Upper lobe of left lung (tissue), 6 donors: Measurements from ENCODE around the gene KAZN. TPM values are rescaled to one million over a fixed set of nuclear protein-coding genes. Genes with fewer than 3 reads are reported as not detected.

Experiments used
- ATAC-seq, 2 donors: fragments of 200-7000 bp; cut with Tn5 transposase; one replicate each; pipeline ENCODE4 v1.9.1; 2022; ENCODE audit warnings: mild to moderate bottlenecking in 2 of 2, moderate library complexity in 2 of 2; ENCODE audit not compliant: low FRiP score in 2 of 2
- DNase-seq, 2 donors: peaks; one replicate each; pipeline ENCODE4 v3.0.0-alpha.2; 2019 to 2020
- H3K27ac ChIP-seq, 4 donors: fragments of 200-600 bp; sonication (generic); one replicate each; pipeline ENCODE4 v1.5.1; 2016 to 2019
- H3K27me3 ChIP-seq, 4 donors: fragments of 200-600 bp; sonication (generic); one replicate each; pipeline ENCODE4 v1.5.1; 2017 to 2019
- H3K36me3 ChIP-seq, 4 donors: fragments of 200-600 bp; sonication (generic); one replicate each; pipeline ENCODE4 v1.5.1; 2016 to 2019
- H3K4me1 ChIP-seq, 4 donors: fragments of 200-600 bp; sonication (generic); one replicate each; pipeline ENCODE4 v1.5.1; 2018 to 2019
- H3K4me3 ChIP-seq, 4 donors: fragments of 200-600 bp; sonication (generic); one replicate each; pipeline ENCODE4 v1.5.1; 2017 to 2019; ENCODE audit warnings: mild to moderate bottlenecking in 2 of 4, moderate library complexity in 1 of 4
- H3K9me3 ChIP-seq, 4 donors: fragments of 200-600 bp; sonication (generic); one replicate each; pipeline ENCODE4 v1.5.1; 2018 to 2019
- CTCF ChIP-seq, 6 experiments: fragments of 450-650 bp in 4 of 6; fragments of 200-600 bp in 2 of 6; sonication (generic) in 2 of 6; IDR thresholded peaks; one replicate each; pipeline ENCODE4 v1.5.1; 2016 to 2019; ENCODE audit warnings: antibody characterized with exemption in 6 of 6
- EP300 ChIP-seq, 4 donors: sonication (generic); formaldehyde crosslinking; IDR thresholded peaks; one replicate each; pipeline ENCODE4 v1.5.1; 2017; ENCODE audit warnings: antibody characterized with exemption in 4 of 4, control low read depth in 2 of 4
- POLR2A ChIP-seq, 4 donors: fragments of 450-650 bp; IDR thresholded peaks; one replicate each; pipeline ENCODE4 v1.5.1; 2016 to 2017; ENCODE audit warnings: antibody characterized with exemption in 4 of 4, mild to moderate bottlenecking in 2 of 4
- POLR2AphosphoS5 ChIP-seq, 2 donors: sonication (generic); formaldehyde crosslinking; IDR thresholded peaks; one replicate each; pipeline ENCODE4 v1.5.1; 2017; ENCODE audit warnings: antibody characterized with exemption in 2 of 2
- WGBS, 2 donors: methylation state at CpG; one replicate each; pipeline ENCODE4 v1.1.5; 2017 to 2018; 5-methylcytosine and 5-hydroxymethylcytosine counted together
- total RNA-seq, 6 donors: library from RNA; depleted of rRNA in 4 of 6; stranded (reverse); fragments of >200 nt in 4 of 6; gene quantifications; one replicate each; pipeline versions ENCODE4 v1.1.0 to v1.2.1, GENCODE V29; 2016 to 2021
- donor health status: DM: no; HTN: no; CAD: no; lungs with moderate emphysema.
- donor health status: DM: no; HTN: yes; CAD: no; lungs with severe emphysema.

The KAZN gene
- total RNA-seq, 6 donors from 2014 or later = 11.5 to 30.0 (median 17.6) TPM

GRCh38 chr1:14980621-14981218 lies 382.2 kb downstream of the KAZN start:
- Histone ChIP-seq H3K27ac (no peak overlapping the region), H3K9me3 (no peaks in the 10 kb centered on the region), H3K36me3 (no peaks in the 10 kb centered on the region), H3K4me1 (peaks cover 0 to 9% (median 3%) of the 10 kb centered on the region in 4 donors), H3K27me3 (no peaks in the 10 kb centered on the region), H3K4me3 (no peak overlapping the region)
- 44 to 51% methylated on average over 17 of the region's 17 CpGs for WGBS, 2 donors
- no peak for DNase-seq
- ATAC-seq = no peak
- TF ChIP-seq POLR2AphosphoS5 (IDR thresholded peaks at IDR 0.05) (no peak), CTCF (IDR thresholded peaks at IDR 0.05) (no peak), POLR2A (IDR thresholded peaks at IDR 0.05) (no peak), EP300 (IDR thresholded peaks at IDR 0.05) (no peak)

GRCh38 chr1:14982029-14982428 lies 383.5 kb downstream of the KAZN start:
- TF ChIP-seq POLR2A (IDR thresholded peaks at IDR 0.05) (no peak), EP300 (IDR thresholded peaks at IDR 0.05) (no peak), CTCF (IDR thresholded peaks at IDR 0.05) (no peak), POLR2AphosphoS5 (IDR thresholded peaks at IDR 0.05) (no peak)
- no peaks in the 10 kb centered on the region for H3K36me3 ChIP-seq
- H3K27ac ChIP-seq = no peak overlapping the region
- H3K4me3 ChIP-seq = no peak overlapping the region
- H3K27me3 ChIP-seq = no peaks in the 10 kb centered on the region
- H3K4me1 ChIP-seq = peaks cover 0 to 9% (median 3%) of the 10 kb centered on the region in 4 donors
- WGBS, 2 donors = 94 to 100% methylated on average over 3 to 14 of the region's 14 CpGs
- ATAC-seq = no peak
- no peaks in the 10 kb centered on the region for H3K9me3 ChIP-seq
- DNase-seq = peak in 1 of 2 donors; percentile 55

- H3K27ac ChIP-seq = no peak overlapping the region
- H3K36me3 ChIP-seq = no peaks in the 10 kb centered on the region
- ATAC-seq = no peak
- TF ChIP-seq POLR2A (IDR thresholded peaks at IDR 0.05) (no peak), CTCF (IDR thresholded peaks at IDR 0.05) (no peak), POLR2AphosphoS5 (IDR thresholded peaks at IDR 0.05) (no peak), EP300 (IDR thresholded peaks at IDR 0.05) (no peak)
- peaks cover 0 to 9% (median 3%) of the 10 kb centered on the region in 4 donors for H3K4me1 ChIP-seq
- DNase-seq = no peak
- no peaks in the 10 kb centered on the region for H3K27me3 ChIP-seq
- no peaks in the 10 kb centered on the region for H3K9me3 ChIP-seq
- WGBS, 2 donors = 88 to 94% methylated on average over 13 of the region's 13 CpGs
- H3K4me3 ChIP-seq = no peak overlapping the region
Measured at GRCh38 chr1:14983277-14983676, 384.8 kb downstream of the KAZN start.

GRCh38 chr1:14986168-14986567 lies 387.7 kb downstream of the KAZN start:
- no peak for ATAC-seq
- no peaks in the 10 kb centered on the region for H3K4me1 ChIP-seq

More at GRCh38 chr1:14986168-14986567, 387.7 kb downstream of the KAZN start:
- no peaks in the 10 kb centered on the region for H3K9me3 ChIP-seq
- no peak overlapping the region for H3K27ac ChIP-seq
- H3K36me3 ChIP-seq = no peaks in the 10 kb centered on the region
- no peak overlapping the region for H3K4me3 ChIP-seq
- no peak for DNase-seq
- TF ChIP-seq CTCF (IDR thresholded peaks at IDR 0.05) (no peak), EP300 (IDR thresholded peaks at IDR 0.05) (no peak), POLR2A (IDR thresholded peaks at IDR 0.05) (no peak), POLR2AphosphoS5 (IDR thresholded peaks at IDR 0.05) (no peak)
- no peaks in the 10 kb centered on the region for H3K27me3 ChIP-seq
- 93 to 96% methylated on average over 8 of the region's 8 CpGs for WGBS, 2 donors
